Measurements from ENCODE around the gene JPH3.

JPH3 gene

DNA sequence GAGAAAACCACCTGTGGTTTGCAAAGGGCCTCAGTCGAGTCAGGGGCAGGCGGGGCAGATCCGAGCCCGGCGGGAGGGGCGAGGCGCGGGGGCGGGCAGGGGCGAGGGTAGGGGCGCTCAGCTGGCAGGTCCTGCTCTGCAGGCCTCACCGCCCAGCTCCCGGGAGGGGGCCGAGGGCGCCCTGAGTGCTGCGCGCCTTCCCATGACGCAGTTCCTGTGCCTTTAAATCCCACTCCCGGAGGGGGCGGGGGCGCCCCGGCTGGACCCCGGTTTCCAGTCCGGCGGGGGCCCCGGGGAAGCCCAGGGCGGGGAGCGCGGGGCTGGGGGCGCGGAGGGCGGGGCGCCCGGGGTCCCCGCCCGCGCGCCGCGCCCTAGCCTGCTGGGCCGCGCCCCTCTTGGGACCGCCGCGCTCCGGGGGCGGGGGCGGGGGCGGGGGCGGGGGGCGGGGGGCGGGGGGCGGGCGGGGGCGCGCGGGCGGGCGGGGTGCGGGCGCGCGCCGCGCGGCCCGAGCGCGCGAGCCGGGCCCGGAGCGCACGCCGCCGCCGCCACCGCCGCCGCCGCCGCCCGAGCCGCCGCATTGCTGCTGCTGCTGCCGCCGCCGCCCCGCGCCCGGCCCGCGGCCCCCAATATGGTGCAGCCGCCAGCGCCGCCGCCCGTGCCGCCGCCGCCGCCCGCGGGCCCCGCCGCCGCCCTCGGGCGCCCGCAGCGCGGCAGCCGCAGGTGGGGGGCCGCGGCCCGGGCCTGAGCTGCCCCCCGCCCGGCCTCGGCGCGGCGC lies at the start of gene JPH3:
JPH3 (plus strand) TSS at position 508 of the 775 bp plus-strand sequence. CDS start 639 bp downstream, outside the sequence.
- in situ Hi-C loops (cut with HindIII; ENCODE audit: low sequenced_read_pairs), result no loop called here

DNA sequence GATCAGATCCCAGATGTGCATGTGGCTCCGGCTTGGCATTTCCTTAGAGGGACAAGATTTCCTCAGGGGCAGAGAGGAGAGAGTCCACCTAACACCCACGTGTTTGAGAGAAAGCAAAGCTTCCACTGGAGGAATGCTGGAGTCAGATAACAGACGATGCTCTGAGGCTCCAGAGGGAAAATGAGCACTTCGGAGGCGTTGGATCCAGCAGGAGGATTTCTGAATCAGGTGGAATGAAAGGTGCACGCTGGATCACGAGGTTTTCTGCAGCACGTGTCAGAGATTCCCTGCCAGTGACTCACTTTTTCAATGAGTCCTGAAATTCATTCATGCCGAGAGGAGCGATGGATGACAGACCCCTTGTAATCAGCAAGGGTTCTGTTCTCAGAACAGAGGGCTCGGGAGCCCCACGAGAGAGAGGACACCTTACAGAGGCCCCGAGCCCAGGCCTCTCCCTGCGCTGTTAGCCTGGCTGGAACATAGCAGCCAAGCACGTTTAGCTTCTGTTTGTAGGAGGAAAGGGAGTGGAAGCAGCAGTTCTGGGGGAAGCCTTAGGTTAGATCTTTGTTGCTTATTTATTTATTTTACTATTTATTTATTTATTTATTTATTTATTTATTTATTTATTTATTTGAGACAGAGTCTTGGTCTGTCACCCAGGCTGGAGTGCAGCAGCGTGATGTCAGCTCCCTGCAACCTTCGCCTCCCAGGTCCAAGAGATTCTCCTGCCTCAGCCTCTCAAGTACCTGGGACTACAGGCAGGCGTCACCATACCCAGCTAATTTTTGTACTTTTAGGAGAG lies 49.3 kb upstream of the JPH3 start:
- in situ Hi-C loops (cut with HindIII; ENCODE audit: low sequenced_read_pairs), result loop anchor here (5.0 kb wide), 1 partner anchor 59 kb away; no protein-coding TSS in a partner anchor

DNA sequence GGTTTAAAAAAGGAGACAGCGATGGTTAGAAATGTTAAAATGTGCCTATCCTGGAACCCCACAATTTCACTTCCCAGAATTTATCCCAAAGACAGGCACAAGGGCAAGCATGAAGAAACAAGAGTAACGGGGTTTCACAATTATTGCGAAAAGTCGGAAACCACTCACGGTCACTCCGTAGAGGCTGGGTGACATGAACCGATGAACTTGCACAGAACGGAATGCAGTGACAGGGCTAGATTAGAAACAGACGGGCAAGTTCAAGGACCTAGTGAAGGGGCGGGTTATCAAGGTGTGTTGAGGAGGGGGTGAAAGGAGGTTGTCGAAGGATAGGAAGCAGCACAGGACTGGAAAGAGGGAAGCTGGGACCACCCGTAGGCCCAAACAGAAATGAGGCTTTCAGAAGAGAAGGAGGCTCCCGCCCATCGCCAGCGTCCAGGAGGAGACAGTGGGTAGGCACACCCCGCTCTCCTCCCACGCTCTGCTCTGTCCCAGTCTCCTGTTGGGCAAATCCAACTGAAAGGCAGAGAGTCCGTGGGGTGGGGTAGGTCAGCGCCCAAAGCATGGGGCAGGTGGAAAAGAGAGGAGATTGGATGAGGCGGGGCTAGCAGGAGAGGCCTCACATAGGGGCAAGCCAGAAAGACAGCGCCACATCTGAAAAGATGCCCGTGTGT lies 47.4 kb upstream of the JPH3 start:
- in situ Hi-C loops (cut with HindIII; ENCODE audit: low sequenced_read_pairs), result loop anchor here (5.0 kb wide), 1 partner anchor 57 kb away; no protein-coding TSS in a partner anchor

GRCh38 chr16:87555647-87556046 lies 46.7 kb upstream of the JPH3 start:
- in situ Hi-C loops (cut with HindIII; ENCODE audit: low sequenced_read_pairs), result no loop called here

GRCh38 chr16:87556941-87557459 lies 45.3 kb upstream of the JPH3 start:
- in situ Hi-C loops (cut with HindIII; ENCODE audit: low sequenced_read_pairs), result no loop called here

DNA sequence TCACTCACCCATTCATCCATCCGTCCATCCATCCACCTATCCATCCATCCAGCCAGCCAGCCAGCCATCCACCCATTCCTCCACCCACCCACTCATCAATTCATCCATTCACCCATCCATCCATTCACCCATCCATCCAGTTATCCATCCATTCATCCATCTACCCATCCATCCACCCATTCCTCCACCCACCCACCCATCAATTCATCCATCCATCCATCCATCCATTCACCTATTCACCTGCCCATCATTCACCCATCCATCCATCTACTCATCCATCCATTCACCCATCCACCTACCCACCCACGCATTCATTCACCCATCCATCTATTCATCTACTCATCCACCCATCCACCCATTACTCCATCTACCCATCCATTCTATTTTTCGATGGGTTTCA lies 43.6 kb upstream of the JPH3 start:
- in situ Hi-C loops (cut with HindIII; ENCODE audit: low sequenced_read_pairs), result no loop called here

- in situ Hi-C loops (cut with HindIII; ENCODE audit: low sequenced_read_pairs), result no loop called here
These were observed 42.4 kb upstream of the JPH3 start for GRCh38 chr16:87559945-87560344.

DNA sequence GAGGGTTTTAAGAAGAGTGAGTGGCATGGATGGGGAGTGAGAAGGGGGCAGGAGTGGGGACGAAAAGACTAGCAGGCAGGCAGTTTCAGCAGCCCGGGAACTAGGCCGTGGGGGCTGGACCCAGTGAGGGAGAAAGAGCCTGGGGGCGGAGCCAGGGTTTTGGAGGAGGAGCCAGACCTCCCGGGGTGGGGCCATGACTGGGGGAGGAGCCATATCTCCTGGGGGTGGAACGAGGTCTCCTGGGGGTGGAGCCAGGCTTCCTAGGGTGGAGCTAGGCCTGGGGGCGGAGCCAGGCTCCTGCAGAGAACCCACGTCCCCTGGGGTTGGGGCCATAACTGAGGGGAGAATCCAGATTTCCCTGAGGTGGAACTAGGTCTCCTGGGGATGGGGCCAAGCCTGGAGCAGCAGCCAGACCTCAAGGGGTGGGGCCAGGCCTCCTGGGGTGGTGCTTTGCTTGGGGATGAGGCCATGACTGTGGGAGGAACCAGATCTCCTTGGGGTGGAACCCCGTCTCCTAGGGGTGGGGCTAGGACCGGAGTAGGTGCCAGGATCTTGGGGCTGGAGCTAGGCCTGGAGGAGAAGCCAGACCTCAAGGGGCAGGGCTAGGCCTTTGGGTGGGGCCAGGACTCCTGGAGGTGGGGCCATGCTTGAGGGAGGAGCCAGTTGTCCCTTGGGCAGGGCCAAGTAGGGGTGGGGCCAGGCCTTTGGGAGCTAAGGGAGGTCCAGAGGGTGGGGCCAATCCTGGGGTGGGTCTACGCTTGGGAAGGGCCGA lies 41.7 kb upstream of the JPH3 start:
- in situ Hi-C loops (cut with HindIII; ENCODE audit: low sequenced_read_pairs), result no loop called here

DNA sequence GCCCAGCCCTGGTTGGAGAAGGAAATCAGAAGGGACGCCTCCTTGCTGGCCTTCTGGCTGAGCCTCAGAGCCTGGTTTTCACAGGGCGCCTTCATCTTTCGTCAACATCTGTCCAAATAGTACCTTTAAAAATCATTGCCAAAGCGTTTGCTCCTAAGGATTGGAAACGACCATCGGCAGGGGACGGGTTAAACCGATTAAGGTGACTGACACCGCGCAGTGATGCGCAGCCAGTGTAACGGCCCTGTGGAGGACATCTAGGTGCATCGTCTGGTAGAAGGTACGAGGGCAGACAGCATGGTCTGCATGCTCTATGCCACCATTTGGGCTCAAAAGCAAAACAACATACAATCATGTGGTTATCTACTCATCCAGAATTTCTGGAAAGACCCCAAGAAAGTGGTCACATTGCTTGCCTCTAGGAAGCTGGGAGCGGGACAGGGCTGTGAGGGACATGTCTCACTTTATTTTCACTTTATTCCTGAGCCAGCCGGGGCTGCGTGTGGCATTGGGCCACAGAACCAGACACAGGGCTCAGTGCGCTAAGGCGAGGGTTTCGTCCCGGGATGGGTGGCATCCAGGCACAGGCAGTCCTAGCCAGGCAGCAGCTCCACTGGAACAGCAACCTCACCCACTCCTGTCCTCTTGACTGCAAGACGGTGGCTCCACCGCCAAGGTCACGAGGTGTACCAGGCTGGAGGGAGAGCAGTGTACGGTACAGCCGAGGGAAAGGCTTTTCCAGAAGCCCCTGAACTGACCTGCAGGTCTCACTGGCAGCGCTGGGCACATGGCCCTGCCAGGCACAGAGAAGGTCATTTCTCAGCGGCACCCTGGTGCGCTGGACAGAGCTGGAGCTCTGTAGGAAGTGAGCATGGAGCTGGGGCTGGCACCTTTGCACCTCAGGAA lies 40.9 kb upstream of the JPH3 start:
- in situ Hi-C loops (cut with HindIII; ENCODE audit: low sequenced_read_pairs), result no loop called here

GRCh38 chr16:87562201-87562600 lies 40.1 kb upstream of the JPH3 start:
- in situ Hi-C loops (cut with HindIII; ENCODE audit: low sequenced_read_pairs), result no loop called here

DNA sequence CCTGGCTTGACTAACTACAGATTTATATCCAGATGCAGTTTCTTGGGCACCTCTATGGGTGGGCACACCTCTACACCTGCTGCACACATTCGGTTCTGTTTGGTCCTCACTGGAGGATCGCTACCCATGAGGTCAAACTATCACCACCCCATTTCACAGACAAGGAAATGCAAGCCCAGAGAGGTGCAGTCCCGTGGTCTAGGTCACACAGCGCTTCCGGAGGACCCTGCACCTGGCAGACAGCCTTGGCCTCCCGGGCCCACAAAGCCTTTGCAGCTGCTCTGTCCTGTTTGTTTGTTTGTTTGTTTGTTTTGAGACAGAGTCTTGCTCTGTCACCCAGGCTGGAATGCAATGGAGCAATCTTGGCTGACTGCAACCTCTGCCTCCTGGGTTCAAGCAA lies 39.3 kb upstream of the JPH3 start:
- in situ Hi-C loops (cut with HindIII; ENCODE audit: low sequenced_read_pairs), result no loop called here

DNA sequence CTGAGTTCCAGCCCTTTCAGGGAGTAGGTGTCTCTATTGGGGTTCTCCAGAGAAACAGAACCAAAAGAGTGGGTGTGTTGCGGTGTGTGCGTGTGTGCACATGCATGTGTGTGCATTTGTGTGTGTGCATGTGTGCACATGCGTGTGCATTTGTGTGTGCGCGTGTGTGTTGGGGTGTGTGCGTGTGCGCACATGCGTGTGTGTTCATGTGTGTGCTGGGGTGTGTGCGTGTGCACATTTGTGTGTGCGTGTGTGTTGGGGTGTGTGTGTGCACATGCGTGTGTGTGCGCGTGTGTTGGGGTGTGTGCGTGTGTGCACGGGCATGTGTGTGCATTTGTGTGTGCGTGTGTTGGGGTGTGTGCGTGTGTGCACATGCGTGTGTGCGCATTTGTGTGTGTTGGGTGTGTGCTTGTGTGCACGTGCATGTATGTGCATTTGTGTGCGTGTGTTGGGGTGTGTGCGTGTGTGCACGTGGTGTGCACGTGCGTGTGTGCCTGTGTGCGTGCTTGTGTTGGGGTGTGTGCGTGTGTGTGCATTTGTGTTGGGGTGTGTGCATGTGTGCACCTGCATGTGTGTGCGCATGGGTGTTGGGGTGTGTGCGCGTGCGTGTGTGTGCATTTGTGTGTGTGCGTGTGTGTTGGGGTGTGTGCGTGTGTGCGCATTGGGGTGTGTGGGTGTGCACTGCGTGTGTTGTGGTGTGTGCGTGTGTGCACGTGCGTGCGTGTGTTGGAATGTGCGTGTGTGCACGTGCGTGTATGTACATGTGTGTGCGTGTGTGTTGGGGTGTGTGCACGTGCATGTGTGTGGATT lies 38.4 kb upstream of the JPH3 start:
- in situ Hi-C loops (cut with HindIII; ENCODE audit: low sequenced_read_pairs), result no loop called here

DNA sequence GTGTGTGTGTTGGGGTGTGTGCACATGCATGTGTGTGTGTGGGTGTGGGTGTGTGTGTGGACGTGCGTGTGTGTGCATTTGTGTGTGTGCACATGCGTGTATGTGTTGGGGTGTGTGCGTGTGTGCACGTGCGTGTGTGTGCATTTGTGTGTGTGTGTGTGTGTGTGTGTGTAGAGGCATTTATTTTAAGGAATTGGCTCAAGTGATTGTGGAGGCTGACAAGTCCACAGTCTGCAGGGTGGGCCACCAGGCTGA lies 37.9 kb upstream of the JPH3 start:
- in situ Hi-C loops (cut with HindIII; ENCODE audit: low sequenced_read_pairs), result no loop called here

GRCh38 chr16:87569601-87570571 lies 32.4 kb upstream of the JPH3 start:
- in situ Hi-C loops (cut with HindIII; ENCODE audit: low sequenced_read_pairs), result no loop called here

GRCh38 chr16:87570572-87570937 lies 31.8 kb upstream of the JPH3 start:
- in situ Hi-C loops (cut with HindIII; ENCODE audit: low sequenced_read_pairs), result no loop called here

GRCh38 chr16:87570938-87571867 lies 31.1 kb upstream of the JPH3 start:
- in situ Hi-C loops (cut with HindIII; ENCODE audit: low sequenced_read_pairs), result no loop called here

DNA sequence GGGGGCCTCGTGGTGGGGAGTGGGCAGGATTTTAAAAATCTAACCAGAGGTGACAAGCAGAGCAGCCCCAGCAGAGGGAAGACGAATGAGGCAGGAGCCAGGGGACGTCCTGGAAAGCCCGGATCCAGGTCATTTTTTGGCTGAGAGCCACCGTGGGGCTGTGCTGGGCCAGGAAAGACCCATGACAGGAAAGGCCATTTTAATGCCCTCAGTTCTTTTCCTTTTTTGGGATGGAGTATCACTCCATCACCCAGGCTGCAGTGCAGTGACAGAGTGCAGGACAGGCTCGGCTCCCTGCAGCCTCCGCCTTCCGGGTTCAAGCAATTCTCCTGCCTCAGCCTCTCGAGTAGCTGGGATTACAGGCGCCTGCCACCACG lies 30.5 kb upstream of the JPH3 start:
- in situ Hi-C loops (cut with HindIII; ENCODE audit: low sequenced_read_pairs), result no loop called here

Measured in DLD1 (cell line).